ENCODE measurements around the gene ANKRD2. TPM values are rescaled to one million over a fixed set of nuclear protein-coding genes. Genes with fewer than 3 reads are reported as not detected.
"Not testable (repeated sequence)": the region's sequence is repeated elsewhere in the genome, so short reads cannot be mapped to it uniquely, and the experiment has no call there.

ANKRD2 gene
- total RNA-seq, 3 donors from 2014 or later = 0.29 to 0.75 (median 0.35) TPM

GRCh38 chr10:97575127-97575668, 2.6 kb downstream of the ANKRD2 start:
- Histone ChIP-seq H3K9me3 (no peaks in the 10 kb centered on the region), H3K4me1 (ENCODE audit: low read depth) (no peaks in the 10 kb centered on the region), H3K36me3 (ENCODE audit: low read depth) (no peaks in the 10 kb centered on the region), H3K4me3 (no peak overlapping the region)
- no peak for DNase-seq
- TF ChIP-seq CTCF (IDR thresholded peaks at IDR 0.05) = no peak
- no peak for ATAC-seq
- intact Hi-C loops (cut with DNase I, micrococcal nuclease) = no loop called here

GRCh38 chr10:97576487-97576886, 3.9 kb downstream of the ANKRD2 start:
- intact Hi-C loops (cut with DNase I, micrococcal nuclease); H3K9me3 ChIP-seq; DNase-seq; ATAC-seq; H3K4me1 ChIP-seq (ENCODE audit: low read depth); H3K4me3 ChIP-seq; H3K36me3 ChIP-seq (ENCODE audit: low read depth): not testable (repeated sequence)

- intact Hi-C loops (cut with DNase I, micrococcal nuclease) = no loop called here
- H3K36me3 ChIP-seq (ENCODE audit: low read depth) = no peaks in the 10 kb centered on the region
- no peak for ATAC-seq
- TF ChIP-seq CTCF (IDR thresholded peaks at IDR 0.05) = no peak
- no peaks in the 10 kb centered on the region for H3K4me1 ChIP-seq (ENCODE audit: low read depth)
- no peak for DNase-seq
- no peaks in the 10 kb centered on the region for H3K9me3 ChIP-seq
- H3K4me3 ChIP-seq = no peak overlapping the region
Observed at GRCh38 chr10:97577701-97578100, 5.1 kb downstream of the ANKRD2 start.

GRCh38 chr10:97578171-97578844, 5.7 kb downstream of the ANKRD2 start:
- H3K4me3 ChIP-seq = no peak overlapping the region
- no peaks in the 10 kb centered on the region for H3K9me3 ChIP-seq
- intact Hi-C loops (cut with DNase I, micrococcal nuclease) = no loop called here
- no peak for TF ChIP-seq CTCF (IDR thresholded peaks at IDR 0.05)
- H3K4me1 ChIP-seq (ENCODE audit: low read depth) = no peaks in the 10 kb centered on the region
- ATAC-seq (no peak), DNase-seq (no peak)
- no peaks in the 10 kb centered on the region for H3K36me3 ChIP-seq (ENCODE audit: low read depth)

GRCh38 chr10:97580421-97581367, 8.1 kb downstream of the ANKRD2 start:
- no peak for TF ChIP-seq CTCF (IDR thresholded peaks at IDR 0.05)
- Histone ChIP-seq H3K9me3 (no peaks in the 10 kb centered on the region), H3K36me3 (ENCODE audit: low read depth) (no peaks in the 10 kb centered on the region), H3K4me1 (ENCODE audit: low read depth) (no peaks in the 10 kb centered on the region), H3K4me3 (no peak overlapping the region)
- no peak for DNase-seq
- no peak for ATAC-seq
- intact Hi-C loops (cut with DNase I, micrococcal nuclease) = no loop called here

GRCh38 chr10:97582169-97582568, 9.6 kb downstream of the ANKRD2 start:
- no peak overlapping the region for H3K4me3 ChIP-seq
- no peak for DNase-seq
- ATAC-seq = no peak
- intact Hi-C loops (cut with DNase I, micrococcal nuclease) = no loop called here
- no peaks in the 10 kb centered on the region for H3K4me1 ChIP-seq (ENCODE audit: low read depth)
- no peaks in the 10 kb centered on the region for H3K36me3 ChIP-seq (ENCODE audit: low read depth)
- H3K9me3 ChIP-seq = no peaks in the 10 kb centered on the region
- TF ChIP-seq CTCF (IDR thresholded peaks at IDR 0.05) = no peak

All from mucosa of descending colon (tissue), 3 donors.